IMR-90 (cell line): ENCODE results near the gene CCDC60.

Experiments
- CEBPB ChIP-seq: IDR thresholded peaks from 2 replicates; pipeline ENCODE4 v1.6.1; 2012; ENCODE audit warnings: low read depth, low read length, improper control_type of control experiment
- CTCF ChIP-seq: conservative IDR thresholded peaks from 2 replicates; pipeline ENCODE4 v1.5.1; 2012; ENCODE audit warnings: mild to moderate bottlenecking, low read depth, low read length, improper control_type of control experiment
- ELK1 ChIP-seq: fragments of 150-350 bp; IDR thresholded peaks from 2 replicates; pipeline ENCODE4 v1.6.1; 2016; ENCODE audit warnings: low read depth, mild to moderate bottlenecking, low read length, moderate library complexity, borderline replicate concordance
- MAFK ChIP-seq: IDR thresholded peaks from 2 replicates; pipeline ENCODE4 v1.6.1; 2012; ENCODE audit warnings: low read depth, low read length, improper control_type of control experiment
- NFE2L2 ChIP-seq: fragments of 150-350 bp; IDR thresholded peaks from 2 replicates; pipeline ENCODE4 v1.6.1; 2016; ENCODE audit warnings: low read depth, mild to moderate bottlenecking, low read length
- POLR2A ChIP-seq: IDR thresholded peaks from 2 replicates; pipeline ENCODE4 v1.6.1; 2012; ENCODE audit warnings: mild to moderate bottlenecking, low read depth, low read length
- RAD21 ChIP-seq: IDR thresholded peaks from 2 replicates; pipeline ENCODE4 v1.6.1; 2012; ENCODE audit warnings: low read length, improper control_type of control experiment
- SMC3 ChIP-seq: fragments of 150-350 bp; IDR thresholded peaks from 2 replicates; pipeline ENCODE4 v1.6.1; 2016; ENCODE audit warnings: low read depth, mild to moderate bottlenecking, antibody characterized with exemption, low read length, moderate library complexity
- USF2 ChIP-seq: fragments of 150-350 bp; IDR thresholded peaks from 2 replicates; pipeline ENCODE4 v1.6.1; 2017; ENCODE audit warnings: mild to moderate bottlenecking, antibody characterized with exemption, low read length, low read depth

GRCh38 chr12:119419381-119419780, 84.9 kb downstream of the CCDC60 start:
- TF ChIP-seq CTCF (no peak), MAFK (no peak), ELK1 (no peak), POLR2A (no peak), USF2 (no peak), RAD21 (no peak), SMC3 (no peak), NFE2L2 (no peak), CEBPB (no peak)
